ENCODE measurements around the gene RBM28. TPM values are rescaled to one million over a fixed set of nuclear protein-coding genes. Genes with fewer than 3 reads are reported as not detected.
"Not testable (repeated sequence)": the region's sequence is repeated elsewhere in the genome, so short reads cannot be mapped to it uniquely, and the experiment has no call there.

The RBM28 gene
- total RNA-seq, 1 experiment from 2014 or later, result 71.4 TPM

GRCh38 chr7:128287556-128287955, 56.2 kb downstream of the RBM28 start:
- Mint-ChIP-seq H3K27ac (ENCODE audit: unreplicated experiment) (no peak overlapping the region), H3K36me3 (ENCODE audit: insufficient read depth, unreplicated experiment) (peaks cover 4% of the 10 kb centered on the region), H3K9me3 (ENCODE audit: unreplicated experiment) (peaks cover 16% of the 10 kb centered on the region), H3K27me3 (ENCODE audit: insufficient read depth, unreplicated experiment) (no peaks in the 10 kb centered on the region), H3K4me1 (ENCODE audit: low read depth, unreplicated experiment) (no peaks in the 10 kb centered on the region), H3K4me3 (ENCODE audit: unreplicated experiment) (no peak overlapping the region)
- no peak for TF ChIP-seq CTCF (IDR thresholded peaks at IDR 0.05; ENCODE audit: insufficient read depth in 1 of 2, low read depth in 1 of 2, low read length in 1 of 2, severe bottlenecking in 1 of 2, unreplicated experiment in 1 of 2)
- no TSS peak for BruUV-seq (replicated peaks)
- DNase-seq, result no peak
- CTCF ChIA-PET, result interaction anchor here (0.5 kb wide), 1 partner anchor 80 kb away, joined by 3 read pairs; no protein-coding TSS in a partner anchor
- Histone ChIP-seq H3K9me3 (0 out of 2 replicates have a peak, but pooled peaks cover 4% of the 10 kb centered on the region), H3K4me3 (ENCODE audit: low read depth, low read length) (no peak overlapping the region), H3K27me3 (replicated peaks; ENCODE audit: control insufficient read depth, insufficient read depth, low read length) (no peaks in the 10 kb centered on the region), H3K4me1 (no peaks in the 10 kb centered on the region), H3K36me3 (ENCODE audit: control insufficient read depth, insufficient read depth, low read length) (no peaks in the 10 kb centered on the region)
- POLR2A ChIA-PET, result no interaction called here
- intact Hi-C loops (cut with micrococcal nuclease; ENCODE audit: unreplicated experiment), result no loop called here

DNA sequence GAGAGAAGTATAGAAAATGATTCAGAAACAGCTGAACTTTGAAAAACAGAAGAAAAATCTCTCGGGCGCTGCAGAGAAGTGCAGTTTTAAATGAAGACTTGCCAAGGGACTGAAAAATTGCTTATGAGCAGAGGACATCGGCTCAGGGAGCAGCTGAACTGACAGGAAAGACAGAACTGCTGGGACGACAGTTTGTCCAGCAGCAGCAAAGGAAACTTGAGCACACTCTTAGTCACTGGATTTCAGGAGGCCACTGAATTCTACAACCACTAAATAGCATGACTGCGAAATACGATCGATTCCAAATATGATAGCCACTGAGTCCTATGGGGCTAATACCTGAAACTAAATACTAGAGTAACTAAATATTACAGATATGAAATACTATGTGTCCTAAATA, 59.6 kb downstream of the RBM28 start:
- Histone ChIP-seq H3K27me3 (replicated peaks; ENCODE audit: control insufficient read depth, insufficient read depth, low read length) (no peaks in the 10 kb centered on the region), H3K9me3 (no peaks in the 10 kb centered on the region), H3K4me3 (ENCODE audit: low read depth, low read length) (no peak overlapping the region), H3K4me1 (no peaks in the 10 kb centered on the region), H3K36me3 (ENCODE audit: control insufficient read depth, insufficient read depth, low read length) (no peaks in the 10 kb centered on the region)
- ChIA-PET CTCF (no interaction called here), POLR2A (no interaction called here)
- no peak for DNase-seq
- H3K27ac Mint-ChIP-seq (ENCODE audit: unreplicated experiment), result no peak overlapping the region
- peaks cover 23% of the 10 kb centered on the region for H3K9me3 Mint-ChIP-seq (ENCODE audit: unreplicated experiment)
- no peak overlapping the region for H3K4me3 Mint-ChIP-seq (ENCODE audit: unreplicated experiment)
- BruUV-seq (replicated peaks), result no TSS peak
- H3K4me1 Mint-ChIP-seq (ENCODE audit: low read depth, unreplicated experiment), result no peaks in the 10 kb centered on the region
- H3K27me3 Mint-ChIP-seq (ENCODE audit: insufficient read depth, unreplicated experiment), result no peaks in the 10 kb centered on the region
- H3K36me3 Mint-ChIP-seq (ENCODE audit: insufficient read depth, unreplicated experiment), result peaks cover 4% of the 10 kb centered on the region
- intact Hi-C loops (cut with micrococcal nuclease; ENCODE audit: unreplicated experiment), result no loop called here
- TF ChIP-seq CTCF (IDR thresholded peaks at IDR 0.05; ENCODE audit: insufficient read depth in 1 of 2, low read depth in 1 of 2, low read length in 1 of 2, severe bottlenecking in 1 of 2, unreplicated experiment in 1 of 2), result no peak

GRCh38 chr7:128281605-128282380, 61.9 kb downstream of the RBM28 start:
- intact Hi-C loops (cut with micrococcal nuclease; ENCODE audit: unreplicated experiment), result no loop called here
- Histone ChIP-seq H3K4me1 (no peaks in the 10 kb centered on the region), H3K36me3 (ENCODE audit: control insufficient read depth, insufficient read depth, low read length) (no peaks in the 10 kb centered on the region), H3K9me3 (no peaks in the 10 kb centered on the region), H3K27me3 (replicated peaks; ENCODE audit: control insufficient read depth, insufficient read depth, low read length) (no peaks in the 10 kb centered on the region), H3K4me3 (ENCODE audit: low read depth, low read length) (no peak overlapping the region)
- CTCF ChIA-PET, result no interaction called here
- TF ChIP-seq CTCF (IDR thresholded peaks at IDR 0.05; ENCODE audit: insufficient read depth in 1 of 2, low read depth in 1 of 2, low read length in 1 of 2, severe bottlenecking in 1 of 2, unreplicated experiment in 1 of 2), result no peak
- POLR2A ChIA-PET, result no interaction called here
- Mint-ChIP-seq H3K27me3 (ENCODE audit: insufficient read depth, unreplicated experiment) (no peaks in the 10 kb centered on the region), H3K9me3 (ENCODE audit: unreplicated experiment) (peaks cover 33% of the 10 kb centered on the region), H3K27ac (ENCODE audit: unreplicated experiment) (no peak overlapping the region), H3K4me3 (ENCODE audit: unreplicated experiment) (no peak overlapping the region), H3K4me1 (ENCODE audit: low read depth, unreplicated experiment) (no peaks in the 10 kb centered on the region), H3K36me3 (ENCODE audit: insufficient read depth, unreplicated experiment) (peaks cover 4% of the 10 kb centered on the region)
- no peak for DNase-seq
- no TSS peak for BruUV-seq (replicated peaks)

- BruUV-seq (replicated peaks), result not testable (repeated sequence)
Observed at GRCh38 chr7:128280451-128280850, 63.3 kb downstream of the RBM28 start.

More at GRCh38 chr7:128280451-128280850, 63.3 kb downstream of the RBM28 start:
- H3K36me3 ChIP-seq (ENCODE audit: control insufficient read depth, insufficient read depth, low read length); H3K4me1 Mint-ChIP-seq (ENCODE audit: low read depth, unreplicated experiment); H3K27me3 Mint-ChIP-seq (ENCODE audit: insufficient read depth, unreplicated experiment); intact Hi-C loops (cut with micrococcal nuclease; ENCODE audit: unreplicated experiment); H3K4me3 Mint-ChIP-seq (ENCODE audit: unreplicated experiment); DNase-seq; H3K4me3 ChIP-seq (ENCODE audit: low read depth, low read length); POLR2A ChIA-PET; H3K27ac Mint-ChIP-seq (ENCODE audit: unreplicated experiment); CTCF ChIA-PET; H3K9me3 ChIP-seq; H3K27me3 ChIP-seq (replicated peaks; ENCODE audit: control insufficient read depth, insufficient read depth, low read length); H3K36me3 Mint-ChIP-seq (ENCODE audit: insufficient read depth, unreplicated experiment); H3K4me1 ChIP-seq: not testable (repeated sequence)
- peaks cover 33% of the 10 kb centered on the region for H3K9me3 Mint-ChIP-seq (ENCODE audit: unreplicated experiment)

Measured in Caco-2 (cell line).